ENCODE data around the gene DLGAP3.

- no peak for TF ChIP-seq POLR2A (IDR thresholded peaks at IDR 0.05; ENCODE audit: low read depth, low read length)
- no peak for TF ChIP-seq TAF1 (IDR thresholded peaks at IDR 0.05; ENCODE audit: low read depth, low read length)
- TF ChIP-seq PAX5 (IDR thresholded peaks at IDR 0.05; ENCODE audit: insufficient read depth, low read length, severe bottlenecking) = no peak
Measured at GRCh38 chr1:34872133-34872503, 57.3 kb downstream of the DLGAP3 start.
